Cardiac muscle cell (in vitro differentiated cells and primary cell): ENCODE measurements around the gene RPS6KA1. TPM values are rescaled to one million over a fixed set of nuclear protein-coding genes. Genes with fewer than 3 reads are reported as not detected.

ENCODE experiments used
- DNase-seq, 2 donors: peaks; one replicate each; pipeline versions ENCODE4 v3.0.0 to v3.0.0-alpha.2; 2010 to 2017; ENCODE audit warnings: low read depth in 1 of 2, low spot score in 1 of 2
- H3K27ac ChIP-seq: fragments of 200-600 bp; sonication (generic); 2 replicates; pipeline ENCODE4 v1.5.1; 2016
- H3K27me3 ChIP-seq: fragments of 200-600 bp; sonication (generic); 2 replicates; pipeline ENCODE4 v1.6.0; 2016; ENCODE audit warnings: control low read depth
- H3K36me3 ChIP-seq: fragments of 200-600 bp; sonication (generic); 2 replicates; pipeline ENCODE4 v1.5.1; 2016; ENCODE audit warnings: control low read depth
- H3K4me1 ChIP-seq: fragments of 200-600 bp; sonication (generic); 2 replicates; pipeline ENCODE4 v1.8.1; 2017; ENCODE audit warnings: low read depth, mild to moderate bottlenecking, mixed run types
- H3K4me3 ChIP-seq: fragments of 200-600 bp; sonication (generic); 2 replicates; pipeline ENCODE4 v1.5.1; 2016; ENCODE audit warnings: mild to moderate bottlenecking
- H3K9me3 ChIP-seq: fragments of 200-600 bp; sonication (generic); 2 replicates; pipeline ENCODE4 v1.5.1; 2017; ENCODE audit warnings: low read depth, mild to moderate bottlenecking, control low read depth
- polyA plus RNA-seq: library from polyadenylated mRNA; unstranded; fragments of >200 nt; fragmentation: Nextera tagmentation; extraction: Ambion mirVana; gene quantifications from 2 replicates; pipeline ENCODE4 v1.2.1, GENCODE V29; 2016
- total RNA-seq: library from RNA; depleted of rRNA; stranded (reverse); fragments of >200 nt; gene quantifications from 2 replicates; pipeline ENCODE4 v1.2.3, GENCODE V29; 2016
- TF ChIP-seq, protein P1 (sequence below): IDR thresholded peaks from 2 replicates; pipeline ENCODE4 v1.5.1; 2012; ENCODE audit warnings: low read depth, mild to moderate bottlenecking, low read length

RPS6KA1 gene
- total and polyA plus RNA-seq, 2 experiments from 2014 or later, result 22.6 to 46.2 TPM

DNA sequence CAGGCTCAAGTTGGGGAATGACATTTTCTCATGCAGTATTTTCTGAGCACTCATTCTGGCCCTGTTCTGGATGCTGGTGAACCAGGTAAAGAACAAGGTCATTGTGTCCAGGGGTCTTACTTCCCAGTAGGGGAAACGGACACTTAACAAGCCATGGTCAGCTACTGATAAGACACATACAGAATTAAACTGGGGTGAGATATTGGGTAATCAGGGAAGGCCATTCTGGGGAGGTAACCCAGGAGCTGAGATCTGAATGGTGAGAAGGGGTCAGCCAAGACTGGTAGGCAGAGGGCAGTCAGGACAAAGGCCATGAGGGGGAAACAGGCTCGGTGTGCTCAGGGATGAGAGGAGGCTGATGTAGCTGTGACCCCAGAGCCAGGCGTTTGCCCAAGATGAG, 45.8 kb downstream of the RPS6KA1 start:
- Histone ChIP-seq H3K27ac (no peak overlapping the region), H3K36me3 (peaks cover 2% of the 10 kb centered on the region), H3K27me3 (no peaks in the 10 kb centered on the region), H3K9me3 (no peaks in the 10 kb centered on the region), H3K4me3 (no peak overlapping the region), H3K4me1 (no peaks in the 10 kb centered on the region)
- DNase-seq, result no peak
- TF ChIP-seq, protein P1, sequence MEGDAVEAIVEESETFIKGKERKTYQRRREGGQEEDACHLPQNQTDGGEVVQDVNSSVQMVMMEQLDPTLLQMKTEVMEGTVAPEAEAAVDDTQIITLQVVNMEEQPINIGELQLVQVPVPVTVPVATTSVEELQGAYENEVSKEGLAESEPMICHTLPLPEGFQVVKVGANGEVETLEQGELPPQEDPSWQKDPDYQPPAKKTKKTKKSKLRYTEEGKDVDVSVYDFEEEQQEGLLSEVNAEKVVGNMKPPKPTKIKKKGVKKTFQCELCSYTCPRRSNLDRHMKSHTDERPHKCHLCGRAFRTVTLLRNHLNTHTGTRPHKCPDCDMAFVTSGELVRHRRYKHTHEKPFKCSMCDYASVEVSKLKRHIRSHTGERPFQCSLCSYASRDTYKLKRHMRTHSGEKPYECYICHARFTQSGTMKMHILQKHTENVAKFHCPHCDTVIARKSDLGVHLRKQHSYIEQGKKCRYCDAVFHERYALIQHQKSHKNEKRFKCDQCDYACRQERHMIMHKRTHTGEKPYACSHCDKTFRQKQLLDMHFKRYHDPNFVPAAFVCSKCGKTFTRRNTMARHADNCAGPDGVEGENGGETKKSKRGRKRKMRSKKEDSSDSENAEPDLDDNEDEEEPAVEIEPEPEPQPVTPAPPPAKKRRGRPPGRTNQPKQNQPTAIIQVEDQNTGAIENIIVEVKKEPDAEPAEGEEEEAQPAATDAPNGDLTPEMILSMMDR, result no peak

DNA sequence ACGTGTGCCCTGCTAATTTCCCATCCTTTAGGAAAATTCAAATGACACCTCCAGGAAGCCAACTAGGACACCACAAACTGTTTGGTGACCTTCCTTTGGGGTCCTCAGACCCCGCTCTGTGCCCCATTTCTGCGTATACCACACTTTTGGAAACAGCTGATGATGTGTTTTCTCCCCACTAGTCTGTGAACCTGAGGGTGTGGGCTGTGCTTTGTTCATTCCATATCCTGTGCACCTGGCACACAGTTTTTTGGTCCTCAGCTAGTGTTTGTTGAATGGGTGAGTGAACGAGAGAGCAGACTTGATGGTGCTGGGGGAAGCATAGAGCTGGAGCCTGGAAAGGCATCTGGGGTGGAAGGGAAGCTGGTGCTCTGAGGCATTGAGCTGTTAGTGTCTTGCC, 48.6 kb downstream of the RPS6KA1 start:
- Histone ChIP-seq H3K36me3 (peaks cover 2% of the 10 kb centered on the region), H3K27ac (no peak overlapping the region), H3K27me3 (no peaks in the 10 kb centered on the region), H3K4me1 (no peaks in the 10 kb centered on the region), H3K4me3 (no peak overlapping the region), H3K9me3 (no peaks in the 10 kb centered on the region)
- TF ChIP-seq, protein P1, result no peak
- no peak for DNase-seq

GRCh38 chr1:26579681-26580111, 50.1 kb downstream of the RPS6KA1 start:
- no peaks in the 10 kb centered on the region for H3K36me3 ChIP-seq
- H3K27ac ChIP-seq, result no peak overlapping the region
- TF ChIP-seq, protein P1, result no peak
- H3K9me3 ChIP-seq, result no peaks in the 10 kb centered on the region
- no peaks in the 10 kb centered on the region for H3K4me1 ChIP-seq
- H3K4me3 ChIP-seq, result no peak overlapping the region
- no peak for DNase-seq
- H3K27me3 ChIP-seq, result no peaks in the 10 kb centered on the region

DNA sequence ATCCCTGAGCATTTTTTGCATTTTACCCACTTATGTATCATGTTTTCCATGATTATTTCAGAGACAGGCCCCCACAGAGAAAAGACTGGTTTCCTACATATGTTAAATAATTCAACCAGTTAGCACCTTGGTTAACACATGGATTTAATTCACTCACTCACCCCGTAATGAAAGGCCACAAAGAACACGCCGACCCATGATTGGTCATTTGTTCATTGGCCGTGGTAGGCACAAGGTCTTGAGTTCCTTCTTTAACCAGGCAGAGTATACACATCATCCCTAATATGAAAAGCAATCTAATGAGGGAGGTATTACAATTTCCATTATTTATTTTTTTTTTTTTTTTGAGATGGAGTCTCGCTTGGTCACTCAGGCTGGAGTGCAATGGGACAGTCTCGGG, 50.6 kb downstream of the RPS6KA1 start:
- Histone ChIP-seq H3K27ac (no peak overlapping the region), H3K4me1 (no peaks in the 10 kb centered on the region), H3K9me3 (no peaks in the 10 kb centered on the region), H3K4me3 (no peak overlapping the region), H3K36me3 (no peaks in the 10 kb centered on the region), H3K27me3 (no peaks in the 10 kb centered on the region)
- no peak for DNase-seq
- TF ChIP-seq, protein P1, result no peak

DNA sequence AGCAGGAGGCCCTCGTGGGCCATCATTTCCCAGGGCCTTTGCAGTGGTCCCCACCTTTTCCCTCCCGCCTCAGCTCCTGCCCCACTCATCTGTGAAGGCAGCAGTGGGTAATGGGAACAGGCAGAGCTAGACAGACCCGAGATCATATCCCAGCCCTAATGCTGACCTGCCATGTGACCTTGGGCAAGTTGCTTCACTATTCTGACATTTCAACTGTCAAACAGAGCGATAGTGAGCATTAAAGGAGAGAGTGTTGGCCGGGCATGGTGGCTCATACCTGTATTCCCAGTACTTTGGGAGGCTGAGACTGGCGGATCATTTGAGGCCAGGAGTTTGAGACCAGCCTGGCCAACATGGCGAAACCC, 51.7 kb downstream of the RPS6KA1 start:
- Histone ChIP-seq H3K27ac (no peak overlapping the region), H3K36me3 (no peaks in the 10 kb centered on the region), H3K27me3 (no peaks in the 10 kb centered on the region), H3K4me1 (no peaks in the 10 kb centered on the region), H3K9me3 (no peaks in the 10 kb centered on the region), H3K4me3 (no peak overlapping the region)
- TF ChIP-seq, protein P1, result no peak
- no peak for DNase-seq
